HEK293 (cell line): ENCODE data around the gene EBF3.

ENCODE experiments used
- ZBTB8A ChIP-seq: fragments of 450-650 bp; formaldehyde crosslinking; IDR thresholded peaks from 2 replicates; pipeline ENCODE4 v1.5.1; 2016; ENCODE audit warnings: missing biosample characterization, missing genetic modification characterization
- ZNF48 ChIP-seq: fragments of 450-650 bp; formaldehyde crosslinking; IDR thresholded peaks from 2 replicates; pipeline ENCODE4 v1.5.1; 2016; ENCODE audit warnings: missing biosample characterization, missing genetic modification characterization
- ZNF768 ChIP-seq: fragments of 450-650 bp; formaldehyde crosslinking; IDR thresholded peaks from 2 replicates; pipeline ENCODE4 v1.5.1; 2018; ENCODE audit warnings: missing biosample characterization, mild to moderate bottlenecking, missing genetic modification characterization
- TF ChIP-seq, protein P1 (sequence below): fragments of 450-650 bp; formaldehyde crosslinking; IDR thresholded peaks from 2 replicates; pipeline ENCODE4 v1.5.1; 2016; ENCODE audit warnings: missing biosample characterization, missing genetic modification characterization

- TF ChIP-seq, protein P1, sequence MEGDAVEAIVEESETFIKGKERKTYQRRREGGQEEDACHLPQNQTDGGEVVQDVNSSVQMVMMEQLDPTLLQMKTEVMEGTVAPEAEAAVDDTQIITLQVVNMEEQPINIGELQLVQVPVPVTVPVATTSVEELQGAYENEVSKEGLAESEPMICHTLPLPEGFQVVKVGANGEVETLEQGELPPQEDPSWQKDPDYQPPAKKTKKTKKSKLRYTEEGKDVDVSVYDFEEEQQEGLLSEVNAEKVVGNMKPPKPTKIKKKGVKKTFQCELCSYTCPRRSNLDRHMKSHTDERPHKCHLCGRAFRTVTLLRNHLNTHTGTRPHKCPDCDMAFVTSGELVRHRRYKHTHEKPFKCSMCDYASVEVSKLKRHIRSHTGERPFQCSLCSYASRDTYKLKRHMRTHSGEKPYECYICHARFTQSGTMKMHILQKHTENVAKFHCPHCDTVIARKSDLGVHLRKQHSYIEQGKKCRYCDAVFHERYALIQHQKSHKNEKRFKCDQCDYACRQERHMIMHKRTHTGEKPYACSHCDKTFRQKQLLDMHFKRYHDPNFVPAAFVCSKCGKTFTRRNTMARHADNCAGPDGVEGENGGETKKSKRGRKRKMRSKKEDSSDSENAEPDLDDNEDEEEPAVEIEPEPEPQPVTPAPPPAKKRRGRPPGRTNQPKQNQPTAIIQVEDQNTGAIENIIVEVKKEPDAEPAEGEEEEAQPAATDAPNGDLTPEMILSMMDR, result no peak
- TF ChIP-seq ZBTB8A (tag by site-specific recombination), result no peak
- TF ChIP-seq ZNF48, result no peak
- no peak for TF ChIP-seq ZNF768 (tag by site-specific recombination)
Measured at GRCh38 chr10:129885526-129885925, 78.5 kb downstream of the EBF3 start.
